ENCODE measurements around the gene PRKCE. TPM values are rescaled to one million over a fixed set of nuclear protein-coding genes. Genes with fewer than 3 reads are reported as not detected.
A peak's percentile ranks its signal among the peaks of the same experiment; 100 is the strongest.

Gene PRKCE
- polyA plus RNA-seq, 1 of the 3 experiments (the other 2 are of a cell fraction), result 16.3 TPM

GRCh38 chr2:46164529-46165301, 513.2 kb downstream of the PRKCE start:
- Histone ChIP-seq H3K9me3 (no peaks in the 10 kb centered on the region), H3K27me3 (ENCODE audit: insufficient read depth) (no peaks in the 10 kb centered on the region), H3K4me2 (peak overlapping the region; percentile 66), H3F3A (replicated peaks; ENCODE audit: insufficient read depth) (peaks cover 8% of the 10 kb centered on the region), H2AFZ (ENCODE audit: low read depth) (no peak overlapping the region), H4K20me1 (ENCODE audit: insufficient read depth) (no peaks in the 10 kb centered on the region), H3K4me3 (ENCODE audit: low read depth in 2 of 2, low read length in 1 of 2) (no peak overlapping the region), H3K9ac (no peak overlapping the region; the same call in 1 of the 2 replicates), H3K4me1 (ENCODE audit: control insufficient read depth in 1 of 2, insufficient read depth in 2 of 2, low read depth in 1 of 2, low read length in 1 of 2) (peaks cover 12 to 17% of the 10 kb centered on the region in 2 experiments), H3K9me2 (no peaks in the 10 kb centered on the region), H3K36me3 (replicated peaks in 1 of 2; ENCODE audit: control insufficient read depth in 1 of 2, insufficient read depth in 2 of 2, low read length in 1 of 2) (peaks cover 13% of the 10 kb centered on the region in 2 experiments), H3K79me2 (ENCODE audit: insufficient read depth) (no peaks in the 10 kb centered on the region; the same call in 1 of the 2 replicates), H3K27ac (ENCODE audit: low read depth in 2 of 2, low read length in 1 of 2) (peak overlapping the region; percentile 67 to 78)
- no peak for DNase-seq
- 36% methylated on average over 10 of the region's 10 CpGs for WGBS (ENCODE audit: low lambda C conversion rate)
- CTCF ChIA-PET, result interaction anchor here (0.8 to 2.2 kb wide), 3 partner anchors 13 to 129 kb away, joined by 3 to 6 read pairs (median 3); no protein-coding TSS in a partner anchor
- POLR2A ChIA-PET, result no interaction called here
- no peak for TF ChIP-seq GATA2 (CRISPR knock-in tag; IDR thresholded peaks at IDR 0.05)
- peak; percentile 25; the same call in 1 of the 2 replicates for TF ChIP-seq FOXM1 (IDR thresholded peaks at IDR 0.05; ENCODE audit: low read depth)
- peak; percentile 94 for TF ChIP-seq RXRA (IDR thresholded peaks at IDR 0.05; ENCODE audit: borderline replicate concordance, low read depth)
- TF ChIP-seq GABPA (IDR thresholded peaks at IDR 0.05; ENCODE audit: low read depth), result no peak
- TF ChIP-seq FOSL2 (IDR thresholded peaks at IDR 0.05; ENCODE audit: borderline replicate concordance, low read depth), result peak; percentile 94
- TF ChIP-seq RFX5 (IDR thresholded peaks at IDR 0.05; ENCODE audit: low read length), result no peak
- no peak for TF ChIP-seq ELF1 (IDR thresholded peaks at IDR 0.05)
- TF ChIP-seq REST (IDR thresholded peaks at IDR 0.05; ENCODE audit: low read depth, low read length), result 0 out of 2 replicates have a peak, but pooled peaks have one; percentile 36
- TF ChIP-seq MEF2A (IDR thresholded peaks at IDR 0.05; ENCODE audit: borderline replicate concordance, low read depth), result no peak
- TF ChIP-seq CHD2 (IDR thresholded peaks at IDR 0.05; ENCODE audit: low read length, partially characterized antibody), result no peak
- peak; percentile 96 for TF ChIP-seq TEAD4 (IDR thresholded peaks at IDR 0.05; ENCODE audit: borderline replicate concordance, insufficient read depth)
- TF ChIP-seq JUND (IDR thresholded peaks at IDR 0.05), result peak; percentile 94
- TF ChIP-seq TCF12 (IDR thresholded peaks at IDR 0.05), result peak; percentile 97
- no peak for TF ChIP-seq IRF3 (IDR thresholded peaks at IDR 0.05; ENCODE audit: low read depth, low read length)
- TF ChIP-seq NRF1 (IDR thresholded peaks at IDR 0.05; ENCODE audit: low read depth, low read length), result no peak
- no peak for TF ChIP-seq USF1 (IDR thresholded peaks at IDR 0.05; ENCODE audit: borderline replicate concordance, low read depth)
- TF ChIP-seq MXI1 (IDR thresholded peaks at IDR 0.05; ENCODE audit: low read depth, low read length), result no peak
- TF ChIP-seq NFIC (IDR thresholded peaks at IDR 0.05; ENCODE audit: borderline replicate concordance), result peak; percentile 99
- TF ChIP-seq FOXJ3 (CRISPR knock-in tag; IDR thresholded peaks at IDR 0.05), result no peak
- TF ChIP-seq RCOR1 (IDR thresholded peaks at IDR 0.05; ENCODE audit: low read length), result no peak
- no peak for TF ChIP-seq RAD21 (IDR thresholded peaks at IDR 0.05; ENCODE audit: low read length)
- no peak for TF ChIP-seq EZH2phosphoT487 (IDR thresholded peaks at IDR 0.05; ENCODE audit: borderline replicate concordance, low read depth)
- TF ChIP-seq SIN3A (IDR thresholded peaks at IDR 0.05; ENCODE audit: borderline replicate concordance, low read depth, low read length), result peak; percentile 41; the same call in 1 of the 2 replicates
- no peak for TF ChIP-seq SMC3 (IDR thresholded peaks at IDR 0.05; ENCODE audit: low read depth, low read length)
- peak; percentile 45; the same call in 1 of the 2 replicates for TF ChIP-seq YY1 (IDR thresholded peaks at IDR 0.05; ENCODE audit: low read depth)
- TF ChIP-seq USF2 (IDR thresholded peaks at IDR 0.05; ENCODE audit: borderline replicate concordance, low read depth, low read length), result no peak
- peak; percentile 46 to 91; a peak in 3 of 4 replicates for TF ChIP-seq EP300 (IDR thresholded peaks at IDR 0.05; ENCODE audit: borderline replicate concordance in 1 of 2, low read depth in 1 of 2, low read length in 1 of 2)
- TF ChIP-seq TAF1 (IDR thresholded peaks at IDR 0.05; ENCODE audit: borderline replicate concordance, low read depth, low read length), result no peak

Data from SK-N-SH (cell line).